ENCODE data around the gene TEAD4. TPM values are rescaled to one million over a fixed set of nuclear protein-coding genes. Genes with fewer than 3 reads are reported as not detected.

Gene TEAD4
- total and polyA plus RNA-seq, 2 experiments from 2014 or later, result 68.1 to 145 TPM

GRCh38 chr12:2958432-2959191, 585 bp upstream of the TEAD4 start:
- Histone ChIP-seq H4K20me1 (replicated peaks; ENCODE audit: insufficient read depth) (peaks cover 17% of the 10 kb centered on the region), H2AFZ (peak overlapping the region; percentile 95), H3K9me2 (ENCODE audit: insufficient read depth) (no peaks in the 10 kb centered on the region), H3K79me2 (replicated peaks; ENCODE audit: insufficient read depth) (peaks cover 49% of the 10 kb centered on the region), H3K4me1 (ENCODE audit: insufficient read depth) (peaks cover 38% of the 10 kb centered on the region), H3K4me2 (peak overlapping the region; percentile 94), H3F3A (replicated peaks; ENCODE audit: low read depth) (peaks cover 29% of the 10 kb centered on the region), H3K36me3 (ENCODE audit: insufficient read depth) (no peaks in the 10 kb centered on the region), H3K27ac (ENCODE audit: low read depth) (peak overlapping the region; percentile 99), H3K4me3 (peak overlapping the region; percentile 85), H3K27me3 (ENCODE audit: insufficient read depth) (0 out of 2 replicates have a peak, but pooled peaks cover 3% of the 10 kb centered on the region)
- H3K9me3 Mint-ChIP-seq, result no peaks in the 10 kb centered on the region; the same call in 2 of the 3 replicates
- peak; percentile 24 for ATAC-seq
- DNase-seq (ENCODE audit: low spot score), result peak; percentile 61
- peak overlapping the region; percentile 86 for H3K4me3 Mint-ChIP-seq
- TF ChIP-seq POLR2AphosphoS5 (IDR thresholded peaks at IDR 0.05; ENCODE audit: low read depth) (peak; percentile 26; the same call in 1 of the 2 replicates), ZNF114 (CRISPR knock-in tag; IDR thresholded peaks at IDR 0.05) (no peak)
- peaks cover 40% of the 10 kb centered on the region for H3K4me1 Mint-ChIP-seq
- peaks cover 23% of the 10 kb centered on the region for H3K27me3 Mint-ChIP-seq (ENCODE audit: insufficient read depth, low read depth, poor library complexity)
- H3K27ac Mint-ChIP-seq, result peak overlapping the region; percentile 94
- peaks cover 16% of the 10 kb centered on the region for H3K36me3 Mint-ChIP-seq (ENCODE audit: low read depth)

- peaks cover 17% of the 10 kb centered on the region for H4K20me1 ChIP-seq (replicated peaks; ENCODE audit: insufficient read depth)
- Mint-ChIP-seq H3K27me3 (ENCODE audit: insufficient read depth, low read depth, poor library complexity) (peaks cover 25% of the 10 kb centered on the region), H3K4me1 (peaks cover 51% of the 10 kb centered on the region), H3K4me3 (peak overlapping the region; percentile 86), H3K27ac (peak overlapping the region; percentile 25; the same call in 1 of the 2 replicates), H3K36me3 (ENCODE audit: low read depth) (peaks cover 23% of the 10 kb centered on the region), H3K9me3 (no peaks in the 10 kb centered on the region; the same call in 2 of the 3 replicates)
- peaks cover 3% of the 10 kb centered on the region; the same call in 1 of the 2 replicates for H3K36me3 ChIP-seq (ENCODE audit: insufficient read depth)
- peak overlapping the region; percentile 91 for H3K27ac ChIP-seq (ENCODE audit: low read depth)
- peaks cover 49% of the 10 kb centered on the region for H3K4me1 ChIP-seq (ENCODE audit: insufficient read depth)
- H2AFZ ChIP-seq, result no peak overlapping the region
- H3F3A ChIP-seq (replicated peaks; ENCODE audit: low read depth), result peaks cover 35% of the 10 kb centered on the region
- H3K27me3 ChIP-seq (ENCODE audit: insufficient read depth), result 0 out of 2 replicates have a peak, but pooled peaks cover 3% of the 10 kb centered on the region
- H3K4me3 ChIP-seq, result peak overlapping the region; percentile 95
- H3K4me2 ChIP-seq, result peak overlapping the region; percentile 100
- TF ChIP-seq JUNB (IDR thresholded peaks at IDR 0.05; ENCODE audit: unreplicated experiment) (no peak), REST (IDR thresholded peaks at IDR 0.05; ENCODE audit: unreplicated experiment) (no peak), ZNF462 (CRISPR knock-in tag; IDR thresholded peaks at IDR 0.05) (no peak), CREB1 (CRISPR knock-in tag; IDR thresholded peaks at IDR 0.05; ENCODE audit: low read depth) (no peak)
- peak; percentile 27 for ATAC-seq
- no peaks in the 10 kb centered on the region for H3K9me2 ChIP-seq (ENCODE audit: insufficient read depth)
- H3K79me2 ChIP-seq (replicated peaks; ENCODE audit: insufficient read depth), result peaks cover 60% of the 10 kb centered on the region
- DNase-seq (ENCODE audit: low spot score), result peak; percentile 49
Measured at GRCh38 chr12:2959505-2960389, 550 bp downstream of the TEAD4 start.
